ENCODE results near the gene ZDHHC8. TPM values are rescaled to one million over a fixed set of nuclear protein-coding genes. Genes with fewer than 3 reads are reported as not detected.

ZDHHC8 gene
- total RNA-seq, 1 donor from 2014 or later: 22.6 TPM

DNA sequence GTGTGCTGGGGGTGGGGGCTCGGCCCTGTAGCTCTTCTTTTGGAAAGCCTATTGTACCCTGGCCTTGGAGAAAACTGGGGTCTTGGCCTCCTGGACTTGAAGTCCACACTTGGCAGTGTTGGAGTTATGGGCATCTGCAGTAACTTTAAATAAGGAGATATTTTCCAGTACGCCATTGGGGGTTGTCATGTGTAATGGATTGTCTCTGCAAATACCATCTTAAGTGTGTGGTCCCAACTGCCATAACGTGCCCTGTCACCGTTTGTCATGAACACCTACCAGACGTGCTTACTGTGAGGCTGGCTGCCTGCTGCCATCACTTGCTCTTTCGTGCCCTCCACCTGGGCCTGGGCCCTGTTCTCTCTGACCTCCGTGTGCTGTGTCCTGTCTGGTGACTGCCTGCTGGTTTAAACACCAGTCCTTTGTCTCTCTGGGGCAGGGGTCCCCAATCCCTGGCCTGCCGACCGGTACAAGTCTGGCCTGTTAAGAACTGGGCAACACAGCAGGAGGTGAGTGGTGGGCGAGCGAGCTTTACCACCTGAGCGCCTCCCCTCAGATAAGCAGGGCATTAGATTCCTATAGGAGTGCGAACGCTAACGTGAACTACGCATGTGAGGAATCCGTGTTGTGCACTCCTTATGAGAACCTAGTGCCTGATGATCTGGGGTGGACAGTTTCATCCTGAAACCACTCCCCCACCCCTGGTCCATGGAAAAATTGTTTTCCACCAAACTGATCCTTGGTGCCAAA is 3.6 kb upstream of the ZDHHC8 start:
- Histone ChIP-seq H3K9me3 (no peaks in the 10 kb centered on the region), H3K27me3 (no peaks in the 10 kb centered on the region), H3K4me1 (peaks cover 19% of the 10 kb centered on the region), H3K4me3 (no peak overlapping the region), H3K27ac (no peak overlapping the region), H3K36me3 (peaks cover 0 to 32% of the 10 kb centered on the region in 2 donors)
- TF ChIP-seq POLR2A (IDR thresholded peaks at IDR 0.05) (no peak), POLR2AphosphoS5 (IDR thresholded peaks at IDR 0.05; ENCODE audit: insufficient read depth in 1 of 2, low read depth in 1 of 2) (no peak), CTCF (IDR thresholded peaks at IDR 0.05) (no peak)
- intact Hi-C loops (cut with DNase I): no loop called here
- DNase-seq (ENCODE audit: extremely low spot score in 2 of 2): no peak

DNA sequence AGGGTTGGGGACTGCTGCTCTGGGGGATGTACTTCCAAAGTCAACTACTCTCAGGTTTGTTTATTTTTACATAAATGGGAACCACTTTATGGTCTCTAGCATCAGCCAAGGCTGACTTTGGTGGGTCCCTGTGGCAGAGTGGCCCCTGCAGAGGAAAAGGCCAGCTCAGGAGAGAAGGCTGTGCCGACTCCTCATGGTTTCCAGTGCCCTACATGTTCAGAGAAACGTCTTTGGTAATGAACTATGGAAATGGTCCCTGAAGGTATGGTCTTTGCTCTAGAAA is 3.0 kb upstream of the ZDHHC8 start:
- Histone ChIP-seq H3K27me3 (no peaks in the 10 kb centered on the region), H3K4me3 (no peak overlapping the region), H3K9me3 (no peaks in the 10 kb centered on the region), H3K27ac (no peak overlapping the region), H3K36me3 (peaks cover 0 to 32% of the 10 kb centered on the region in 2 donors), H3K4me1 (peaks cover 24% of the 10 kb centered on the region)
- no peak for DNase-seq (ENCODE audit: extremely low spot score in 2 of 2)
- intact Hi-C loops (cut with DNase I): no loop called here
- no peak for TF ChIP-seq CTCF (IDR thresholded peaks at IDR 0.05)
- no peak for TF ChIP-seq POLR2A (IDR thresholded peaks at IDR 0.05)
- TF ChIP-seq POLR2AphosphoS5 (IDR thresholded peaks at IDR 0.05; ENCODE audit: insufficient read depth in 1 of 2, low read depth in 1 of 2): no peak

- intact Hi-C loops (cut with DNase I): no loop called here
- Histone ChIP-seq H3K27me3 (no peaks in the 10 kb centered on the region), H3K4me3 (no peak overlapping the region), H3K4me1 (peaks cover 30% of the 10 kb centered on the region), H3K36me3 (peaks cover 0 to 28% of the 10 kb centered on the region in 2 donors), H3K27ac (no peak overlapping the region), H3K9me3 (no peaks in the 10 kb centered on the region)
- TF ChIP-seq POLR2AphosphoS5 (IDR thresholded peaks at IDR 0.05; ENCODE audit: insufficient read depth in 1 of 2, low read depth in 1 of 2) (no peak), CTCF (IDR thresholded peaks at IDR 0.05) (no peak), POLR2A (IDR thresholded peaks at IDR 0.05) (no peak)
- no peak for DNase-seq (ENCODE audit: extremely low spot score in 2 of 2)
These were observed 2.5 kb upstream of the ZDHHC8 start for GRCh38 chr22:20128902-20129746.

DNA sequence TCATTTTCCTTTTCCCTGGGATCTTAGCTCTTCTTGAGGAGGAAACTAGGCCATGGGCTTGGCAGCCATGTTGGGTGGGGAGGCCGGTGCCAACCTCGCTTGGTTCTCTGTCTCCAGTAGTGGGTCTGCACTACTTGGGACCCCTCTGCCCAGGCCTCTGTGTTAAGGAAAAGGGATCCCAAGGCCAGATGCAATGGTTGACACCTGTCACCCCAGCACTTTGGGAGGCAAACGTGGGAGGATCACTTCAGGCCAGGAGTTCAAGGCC is 1.9 kb upstream of the ZDHHC8 start:
- Histone ChIP-seq H3K27me3 (no peaks in the 10 kb centered on the region), H3K9me3 (no peaks in the 10 kb centered on the region), H3K27ac (no peak overlapping the region), H3K36me3 (peaks cover 0 to 23% of the 10 kb centered on the region in 2 donors), H3K4me1 (peaks cover 35% of the 10 kb centered on the region), H3K4me3 (no peak overlapping the region)
- intact Hi-C loops (cut with DNase I): loop anchor here (2.0 kb wide), 1 partner anchor 49 kb away; the partner anchor contains the start of gene DGCR8
- DNase-seq (ENCODE audit: extremely low spot score in 2 of 2): no peak
- no peak for TF ChIP-seq POLR2AphosphoS5 (IDR thresholded peaks at IDR 0.05; ENCODE audit: insufficient read depth in 1 of 2, low read depth in 1 of 2)
- TF ChIP-seq POLR2A (IDR thresholded peaks at IDR 0.05): no peak
- no peak for TF ChIP-seq CTCF (IDR thresholded peaks at IDR 0.05)

GRCh38 chr22:20130319-20130718 is 1.3 kb upstream of the ZDHHC8 start:
- DNase-seq (ENCODE audit: extremely low spot score in 2 of 2): no peak
- intact Hi-C loops (cut with DNase I): loop anchor here (2.0 kb wide), 1 partner anchor 50 kb away; the partner anchor contains the start of gene DGCR8
- Histone ChIP-seq H3K4me3 (peak overlapping the region in 1 of 2 donors; percentile 97), H3K9me3 (no peaks in the 10 kb centered on the region), H3K36me3 (peaks cover 0 to 16% of the 10 kb centered on the region in 2 donors), H3K27me3 (no peaks in the 10 kb centered on the region), H3K27ac (peak overlapping the region; percentile 89), H3K4me1 (peaks cover 42% of the 10 kb centered on the region)
- no peak for TF ChIP-seq CTCF (IDR thresholded peaks at IDR 0.05)
- TF ChIP-seq POLR2AphosphoS5 (IDR thresholded peaks at IDR 0.05; ENCODE audit: insufficient read depth in 1 of 2, low read depth in 1 of 2): no peak
- TF ChIP-seq POLR2A (IDR thresholded peaks at IDR 0.05): no peak

Data from vagina (tissue), 2 donors.